Fibroblast of lung (primary cell): Measurements from ENCODE around the gene DIP2A.

ENCODE experiments used
- EZH2 ChIP-seq: IDR thresholded peaks from 2 replicates; pipeline ENCODE4 v1.5.1; 2012; ENCODE audit warnings: low read length, control low read depth, mild to moderate bottlenecking; ENCODE audit errors: missing control alignments
- TF ChIP-seq, protein P1 (sequence below), 2 donors: IDR thresholded peaks in 1 of 2; conservative IDR thresholded peaks in 1 of 2; 1 replicate in 1 of 2; 2 replicates in 1 of 2; pipeline ENCODE4 v1.5.1; 2011 to 2012; ENCODE audit warnings: low read length in 2 of 2, control low read depth in 1 of 2, inconsistent platforms in 1 of 2, low read depth in 1 of 2, mild to moderate bottlenecking in 1 of 2

DNA sequence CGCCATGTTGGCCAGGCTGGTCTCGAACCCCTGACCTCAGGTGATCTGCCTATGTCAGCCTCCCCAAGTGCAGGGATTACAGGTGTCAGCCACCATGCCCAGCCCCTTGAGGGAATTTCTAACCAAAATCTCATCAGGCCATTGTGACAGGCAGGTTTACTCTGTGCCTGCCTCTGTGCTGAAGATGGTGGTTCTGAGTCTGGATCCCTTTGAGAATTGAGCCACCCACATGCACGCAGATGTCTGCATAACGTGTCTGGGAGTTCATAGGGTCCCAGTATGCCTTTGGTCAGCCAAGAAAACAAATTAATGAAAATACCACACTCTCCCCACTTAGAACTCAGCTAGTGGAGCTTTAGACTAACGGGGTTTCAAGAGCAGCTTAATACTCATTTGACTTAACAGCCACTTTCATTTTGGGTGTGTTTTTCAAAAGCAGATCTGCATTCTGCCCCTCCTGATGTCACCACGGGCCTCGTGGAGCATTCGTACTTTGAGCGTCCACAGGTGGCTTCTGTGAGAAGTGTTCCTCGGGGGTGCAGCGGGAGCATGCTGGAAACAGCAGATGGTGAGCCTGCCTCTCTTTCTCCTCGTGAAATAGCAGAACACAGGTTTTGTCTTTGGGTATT is 45.3 kb downstream of the DIP2A start:
- TF ChIP-seq, protein P1, sequence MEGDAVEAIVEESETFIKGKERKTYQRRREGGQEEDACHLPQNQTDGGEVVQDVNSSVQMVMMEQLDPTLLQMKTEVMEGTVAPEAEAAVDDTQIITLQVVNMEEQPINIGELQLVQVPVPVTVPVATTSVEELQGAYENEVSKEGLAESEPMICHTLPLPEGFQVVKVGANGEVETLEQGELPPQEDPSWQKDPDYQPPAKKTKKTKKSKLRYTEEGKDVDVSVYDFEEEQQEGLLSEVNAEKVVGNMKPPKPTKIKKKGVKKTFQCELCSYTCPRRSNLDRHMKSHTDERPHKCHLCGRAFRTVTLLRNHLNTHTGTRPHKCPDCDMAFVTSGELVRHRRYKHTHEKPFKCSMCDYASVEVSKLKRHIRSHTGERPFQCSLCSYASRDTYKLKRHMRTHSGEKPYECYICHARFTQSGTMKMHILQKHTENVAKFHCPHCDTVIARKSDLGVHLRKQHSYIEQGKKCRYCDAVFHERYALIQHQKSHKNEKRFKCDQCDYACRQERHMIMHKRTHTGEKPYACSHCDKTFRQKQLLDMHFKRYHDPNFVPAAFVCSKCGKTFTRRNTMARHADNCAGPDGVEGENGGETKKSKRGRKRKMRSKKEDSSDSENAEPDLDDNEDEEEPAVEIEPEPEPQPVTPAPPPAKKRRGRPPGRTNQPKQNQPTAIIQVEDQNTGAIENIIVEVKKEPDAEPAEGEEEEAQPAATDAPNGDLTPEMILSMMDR (conservative IDR thresholded peaks at IDR 0.05 in 1 of 2, IDR thresholded peaks at IDR 0.05 in 1 of 2; ENCODE audit: low read depth in 1 of 2, low read length in 2 of 2) = no peak
- no peak for TF ChIP-seq EZH2
